ENCODE measurements around the gene MKLN1. TPM values are rescaled to one million over a fixed set of nuclear protein-coding genes. Genes with fewer than 3 reads are reported as not detected.
"Not testable (repeated sequence)": the region's sequence is repeated elsewhere in the genome, so short reads cannot be mapped to it uniquely, and the experiment has no call there.

The MKLN1 gene
- total and polyA plus RNA-seq, 2 donors (not counting 1 experiment from before 2014, with no cell fraction given) = 8.5 to 68.4 TPM

GRCh38 chr7:131306041-131306440 is 21.6 kb upstream of the MKLN1 start:
- DNase-seq; H3K4me1 ChIP-seq (ENCODE audit: control insufficient read depth in 2 of 2, insufficient read depth in 2 of 2, low read length in 2 of 2); H3K4me3 Mint-ChIP-seq; intact Hi-C loops (cut with micrococcal nuclease); H3K27ac Mint-ChIP-seq; H3K36me3 ChIP-seq (replicated peaks in 1 of 2; ENCODE audit: control extremely low read depth in 1 of 2, control insufficient read depth in 1 of 2, extremely low read depth in 1 of 2, insufficient read depth in 2 of 2, low read length in 1 of 2); H2AFZ ChIP-seq (ENCODE audit: insufficient read depth, low read depth, low read length, poor library complexity, severe bottlenecking); H3K27me3 Mint-ChIP-seq; H4K20me1 ChIP-seq (ENCODE audit: control insufficient read depth, insufficient read depth, low read length, poor library complexity, severe bottlenecking); H3K9ac ChIP-seq (ENCODE audit: low read length); POLR2A ChIA-PET; ATAC-seq (ENCODE audit: low read depth); H3K27ac ChIP-seq (ENCODE audit: low read length in 2 of 2); H3K79me2 ChIP-seq (ENCODE audit: control insufficient read depth, insufficient read depth, low read length); H3K4me1 Mint-ChIP-seq; H3K4me2 ChIP-seq (replicated peaks; ENCODE audit: low read depth, low read length, poor library complexity, severe bottlenecking); H3K4me3 ChIP-seq (ENCODE audit: control extremely low read depth in 1 of 5, extremely low read depth in 1 of 5, insufficient read depth in 1 of 5, low read depth in 2 of 5, low read length in 4 of 5); H3K27me3 ChIP-seq (replicated peaks in 1 of 4; ENCODE audit: control extremely low read depth in 1 of 4, control insufficient read depth in 3 of 4, insufficient read depth in 4 of 4, low read length in 3 of 4): not testable (repeated sequence)
- peaks cover 0 to 21% (median 16%) of the 10 kb centered on the region in 3 donors for H3K9me3 ChIP-seq (ENCODE audit: control extremely low read depth in 1 of 3, control insufficient read depth in 2 of 3, insufficient read depth in 1 of 3, low read length in 2 of 3)
- CTCF ChIA-PET = interaction anchor here (1.4 kb wide), 1 partner anchor 409 kb away, joined by 5 read pairs; no protein-coding TSS in a partner anchor
- H3K9me3 Mint-ChIP-seq (ENCODE audit: insufficient read depth) = peaks cover 11% of the 10 kb centered on the region
- 93% methylated on average over 2 of the region's 3 CpGs for WGBS (ENCODE audit: insufficient coverage)

GRCh38 chr7:131306777-131307176 is 20.9 kb upstream of the MKLN1 start:
- no peaks in the 10 kb centered on the region for H3K79me2 ChIP-seq (ENCODE audit: control insufficient read depth, insufficient read depth, low read length)

More at GRCh38 chr7:131306777-131307176, 20.9 kb upstream of the MKLN1 start:
- no peak overlapping the region for H3K4me2 ChIP-seq (replicated peaks; ENCODE audit: low read depth, low read length, poor library complexity, severe bottlenecking)
- H3K4me1 ChIP-seq (ENCODE audit: control insufficient read depth in 2 of 2, insufficient read depth in 2 of 2, low read length in 2 of 2) = no peaks in the 10 kb centered on the region
- ATAC-seq (ENCODE audit: low read depth) (no peak), DNase-seq (no peak)
- peaks cover 11% of the 10 kb centered on the region for H3K9me3 Mint-ChIP-seq (ENCODE audit: insufficient read depth)
- no peaks in the 10 kb centered on the region for H4K20me1 ChIP-seq (ENCODE audit: control insufficient read depth, insufficient read depth, low read length, poor library complexity, severe bottlenecking)
- no peak overlapping the region for H2AFZ ChIP-seq (ENCODE audit: insufficient read depth, low read depth, low read length, poor library complexity, severe bottlenecking)
- H3K36me3 ChIP-seq (replicated peaks in 1 of 2; ENCODE audit: control extremely low read depth in 1 of 2, control insufficient read depth in 1 of 2, extremely low read depth in 1 of 2, insufficient read depth in 2 of 2, low read length in 1 of 2) = no peaks in the 10 kb centered on the region
- peaks cover 0 to 21% (median 17%) of the 10 kb centered on the region in 3 donors for H3K9me3 ChIP-seq (ENCODE audit: control extremely low read depth in 1 of 3, control insufficient read depth in 2 of 3, insufficient read depth in 1 of 3, low read length in 2 of 3)
- no peaks in the 10 kb centered on the region for H3K27me3 Mint-ChIP-seq
- TF ChIP-seq CTCF (IDR thresholded peaks at IDR 0.05) (no peak), EZH2 (IDR thresholded peaks at IDR 0.05; ENCODE audit: borderline replicate concordance, insufficient read depth, low read depth, low read length, poor library complexity, severe bottlenecking) (no peak)
- H3K9ac ChIP-seq (ENCODE audit: low read length) = no peak overlapping the region
- intact Hi-C loops (cut with micrococcal nuclease) = no loop called here
- H3K4me3 Mint-ChIP-seq = no peak overlapping the region
- H3K4me1 Mint-ChIP-seq = no peaks in the 10 kb centered on the region
- H3K27me3 ChIP-seq (replicated peaks in 1 of 4; ENCODE audit: control extremely low read depth in 1 of 4, control insufficient read depth in 3 of 4, insufficient read depth in 4 of 4, low read length in 3 of 4) = no peaks in the 10 kb centered on the region
- H3K27ac ChIP-seq (ENCODE audit: low read length in 2 of 2) = no peak overlapping the region
- no peak overlapping the region for H3K4me3 ChIP-seq (ENCODE audit: control extremely low read depth in 1 of 5, extremely low read depth in 1 of 5, insufficient read depth in 1 of 5, low read depth in 2 of 5, low read length in 4 of 5)
- no peak overlapping the region for H3K27ac Mint-ChIP-seq
- ChIA-PET POLR2A (no interaction called here), CTCF (no interaction called here)

All from B cell (primary cell).